Epidermal melanocyte (primary cell): ENCODE measurements around the gene CLASP1.
"Not testable (repeated sequence)": the region's sequence is repeated elsewhere in the genome, so short reads cannot be mapped to it uniquely, and the experiment has no call there.

Experiments used
- DNase-seq: peaks from one replicate; pipeline ENCODE4 v3.0.0; 2011; ENCODE audit warnings: low spot score; ENCODE audit not compliant: insufficient read length

The CLASP1 gene

DNA sequence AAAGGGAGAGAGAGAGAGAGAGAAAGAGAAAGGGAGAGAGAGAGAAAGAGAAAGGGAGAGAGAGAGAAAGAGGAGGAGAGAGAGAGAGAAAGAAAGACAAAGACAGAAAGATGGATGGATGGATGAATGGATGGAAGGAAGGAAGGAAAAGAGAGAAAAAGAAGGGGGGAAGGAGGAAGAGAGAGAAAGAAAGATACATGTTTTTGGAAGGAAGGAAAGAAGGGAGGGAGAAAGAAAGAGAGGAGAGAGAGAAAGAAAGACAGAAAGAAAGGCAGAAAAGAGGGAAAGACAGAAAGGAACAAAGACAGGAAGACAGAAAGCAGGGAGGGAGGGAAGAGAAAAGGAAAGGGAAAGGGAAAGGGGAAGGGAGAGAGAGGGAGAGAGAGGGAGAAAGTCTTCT lies 67.0 kb downstream of the CLASP1 start:
- no peak for DNase-seq

- peak; percentile 41 for DNase-seq
These were observed 70.0 kb downstream of the CLASP1 start for GRCh38 chr2:121579309-121579708.

DNA sequence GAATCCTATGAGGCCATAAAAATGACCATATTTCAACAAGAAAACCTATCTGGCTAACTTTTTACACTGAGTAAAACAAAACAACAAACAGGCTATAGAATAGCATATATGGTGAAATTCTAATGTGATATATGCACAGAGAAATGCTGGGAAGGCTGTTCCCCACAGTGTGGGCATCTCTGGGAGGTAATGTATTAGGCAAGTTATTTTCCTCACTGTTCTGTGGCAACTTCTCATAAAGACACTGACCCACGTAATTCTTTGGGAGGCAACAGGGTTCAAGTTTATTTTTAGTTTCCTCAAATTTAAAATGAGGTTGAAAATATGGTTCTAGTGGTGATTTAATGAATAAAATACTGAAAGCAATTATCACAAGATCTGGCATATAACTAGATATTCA lies 71.9 kb downstream of the CLASP1 start:
- DNase-seq, result no peak

GRCh38 chr2:121576263-121576662 lies 73.0 kb downstream of the CLASP1 start:
- DNase-seq, result no peak

DNA sequence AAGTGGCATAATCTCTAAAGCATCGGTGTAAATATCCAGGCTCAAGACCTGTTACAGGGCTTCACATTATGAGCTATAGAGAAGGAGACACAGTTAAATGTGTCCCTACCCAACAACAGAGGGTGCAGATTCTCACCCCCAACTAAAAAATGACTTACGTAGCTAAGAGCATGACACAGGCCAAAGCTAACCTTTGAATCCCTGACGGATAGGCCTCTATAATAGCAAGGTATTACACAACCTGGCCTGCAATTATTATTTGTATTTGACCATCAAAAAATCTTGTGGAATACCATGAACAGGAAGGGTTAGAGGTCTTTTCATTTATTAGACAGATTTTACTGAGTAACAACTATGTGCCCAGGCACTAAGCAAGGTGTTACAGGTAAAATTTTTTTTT lies 73.5 kb downstream of the CLASP1 start:
- no peak for DNase-seq

GRCh38 chr2:121570667-121571055 lies 78.6 kb downstream of the CLASP1 start:
- DNase-seq, result no peak

- DNase-seq, result no peak
These were observed 79.1 kb downstream of the CLASP1 start for GRCh38 chr2:121570036-121570666.

GRCh38 chr2:121567957-121568409 lies 81.3 kb downstream of the CLASP1 start:
- peak; percentile 45 for DNase-seq

DNA sequence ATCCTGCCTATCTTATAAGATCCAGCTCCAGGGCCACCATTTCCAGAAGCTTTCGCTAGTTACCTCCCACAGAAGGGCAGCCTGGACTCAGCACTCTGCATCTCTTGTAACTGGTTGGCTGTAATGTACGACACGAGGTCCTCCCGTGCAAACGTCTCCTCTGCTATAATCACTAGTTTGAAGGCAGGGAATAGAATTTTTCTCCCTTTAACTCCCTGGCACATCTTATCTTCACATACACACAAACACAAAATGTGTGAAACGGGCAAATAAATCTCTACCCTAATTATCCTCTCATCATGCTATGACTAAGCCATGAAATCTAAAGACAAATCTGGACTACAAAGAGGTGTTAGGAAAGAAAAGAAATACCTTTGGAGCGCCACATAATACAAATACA lies 81.8 kb downstream of the CLASP1 start:
- no peak for DNase-seq

- DNase-seq, result no peak
These were observed 83.6 kb downstream of the CLASP1 start for GRCh38 chr2:121565389-121566250.

DNA sequence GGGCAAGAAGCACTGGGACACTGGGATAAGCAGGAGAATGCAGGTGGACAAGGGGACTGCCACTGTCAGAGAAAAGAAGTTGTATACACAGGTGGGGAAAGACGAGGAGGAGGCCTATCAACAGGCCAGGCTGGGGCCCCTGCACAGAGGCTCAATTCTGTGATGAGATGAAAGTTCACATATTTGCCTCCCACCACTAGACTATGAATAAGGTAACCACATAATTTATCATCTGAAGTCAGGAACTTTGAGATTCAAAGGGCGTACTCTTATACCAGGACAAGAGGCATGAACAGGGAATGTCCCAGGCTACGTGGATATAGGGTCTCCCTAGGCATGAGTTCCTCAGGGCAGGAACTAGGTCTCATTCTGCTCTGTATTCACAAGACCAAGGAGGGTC lies 84.4 kb downstream of the CLASP1 start:
- DNase-seq, result no peak

DNA sequence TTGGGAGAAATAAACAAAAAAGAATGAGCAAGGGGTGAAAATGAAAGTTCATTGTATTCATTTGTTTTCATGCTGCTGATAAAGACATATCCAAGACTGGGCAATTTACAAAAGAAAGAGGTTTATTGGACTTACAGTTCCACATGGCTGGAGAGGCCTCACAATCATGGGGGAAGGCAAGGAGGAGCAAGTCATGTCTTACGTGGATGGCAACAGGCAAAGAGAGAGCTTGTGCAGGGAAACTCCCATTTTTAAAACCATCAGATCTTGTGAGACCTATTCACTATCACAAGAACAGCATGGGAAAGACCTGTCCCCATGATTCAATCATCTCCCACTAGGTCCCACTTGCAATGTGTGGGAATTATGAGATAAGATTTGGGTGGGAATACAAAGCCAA lies 85.5 kb downstream of the CLASP1 start:
- not testable (repeated sequence) for DNase-seq

DNA sequence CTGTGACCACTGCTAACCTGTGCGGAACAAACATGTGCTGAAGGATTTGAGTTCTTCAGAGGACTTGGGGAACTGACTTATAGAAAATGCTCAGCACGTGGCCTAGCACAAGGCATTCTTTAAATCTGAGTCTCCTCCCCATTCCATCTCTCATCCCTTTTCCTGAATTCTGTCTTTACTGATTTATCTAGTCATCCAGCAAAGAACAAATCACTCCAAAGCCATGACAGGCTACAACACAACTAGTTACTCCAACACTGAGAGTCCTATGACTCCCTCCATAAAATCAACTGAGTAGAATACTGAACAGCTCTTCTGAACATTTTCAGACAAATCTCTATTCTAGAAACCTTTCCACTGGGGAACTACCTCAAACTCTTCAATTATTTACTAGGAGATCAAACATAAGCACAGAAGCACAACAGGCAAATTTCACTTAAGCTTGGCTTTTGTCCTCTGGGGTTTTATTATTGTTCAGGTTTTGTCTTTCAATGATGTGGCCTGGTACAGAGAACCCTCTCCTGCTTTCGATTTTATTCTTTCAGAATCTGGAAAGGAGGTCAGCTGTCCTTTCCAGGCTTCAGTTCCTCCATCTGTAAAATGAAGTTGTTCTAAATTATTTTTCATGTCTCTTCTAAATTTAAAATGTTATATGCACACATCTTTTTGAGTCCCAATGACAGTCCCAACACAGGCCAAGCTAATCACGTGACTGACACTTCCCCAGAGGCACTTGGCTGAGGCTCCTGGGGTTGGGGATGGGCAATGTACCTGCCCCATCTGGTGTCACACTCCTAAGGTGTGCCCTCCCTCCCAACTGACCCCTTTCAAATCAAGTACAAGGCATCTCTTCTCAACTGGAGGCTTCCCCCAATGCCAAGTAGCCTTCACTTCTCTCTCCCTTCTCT lies 86.7 kb downstream of the CLASP1 start:
- no peak for DNase-seq

GRCh38 chr2:121561617-121562268 lies 87.5 kb downstream of the CLASP1 start:
- DNase-seq, result no peak

DNA sequence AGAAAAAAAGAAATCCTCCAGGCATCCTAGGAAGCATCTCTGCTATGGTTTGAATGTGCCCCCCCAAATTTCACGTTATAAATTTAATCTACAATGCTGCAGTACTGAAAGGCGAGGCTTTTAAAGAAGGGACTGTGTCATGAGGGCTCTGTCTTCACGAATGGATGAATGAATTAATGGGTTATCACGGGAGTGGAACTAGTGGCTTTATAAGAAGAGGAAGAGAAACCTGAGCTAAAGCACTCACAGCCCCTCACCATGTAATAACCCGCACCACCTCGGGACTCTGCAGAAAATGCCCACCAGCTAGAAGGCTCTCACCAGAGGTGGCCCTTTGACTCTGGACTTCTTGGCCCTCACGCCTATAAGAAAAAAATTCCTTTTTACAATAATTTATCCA lies 90.9 kb downstream of the CLASP1 start:
- no peak for DNase-seq

GRCh38 chr2:121555008-121555407 lies 94.3 kb downstream of the CLASP1 start:
- DNase-seq, result no peak

DNA sequence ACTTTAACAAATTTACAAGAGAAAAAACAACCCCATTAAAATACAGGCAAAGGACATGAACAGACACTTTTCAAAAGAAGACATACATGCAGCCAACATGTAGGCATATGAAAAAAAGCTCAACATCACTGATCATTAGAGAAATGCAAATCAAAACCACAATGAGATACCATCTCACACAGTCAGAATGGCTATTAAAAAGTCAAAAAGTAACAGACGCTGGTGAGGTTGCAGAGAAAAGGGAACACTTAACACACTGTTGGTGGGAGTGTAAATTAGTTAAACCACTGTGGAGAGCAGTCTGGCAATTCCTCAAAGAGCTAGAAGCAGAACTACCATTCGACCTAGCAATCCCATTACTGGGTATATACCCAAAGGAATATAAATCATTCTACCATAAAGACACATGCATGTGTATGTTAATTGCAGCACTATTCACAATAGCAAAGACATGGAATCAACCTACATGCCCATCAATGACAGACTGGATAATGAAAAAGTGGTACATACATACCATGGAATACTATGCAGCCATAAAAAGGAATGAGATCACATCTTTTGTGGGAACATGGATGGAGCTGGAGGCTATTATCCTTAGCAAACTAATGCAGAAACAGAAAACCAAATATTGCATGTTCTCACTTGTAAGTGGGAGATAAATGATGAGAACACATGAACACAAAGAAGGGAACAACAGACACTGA lies 96.6 kb downstream of the CLASP1 start:
- DNase-seq, result not testable (repeated sequence)

- no peak for DNase-seq
These were observed 98.6 kb downstream of the CLASP1 start for GRCh38 chr2:121550669-121551068.

DNA sequence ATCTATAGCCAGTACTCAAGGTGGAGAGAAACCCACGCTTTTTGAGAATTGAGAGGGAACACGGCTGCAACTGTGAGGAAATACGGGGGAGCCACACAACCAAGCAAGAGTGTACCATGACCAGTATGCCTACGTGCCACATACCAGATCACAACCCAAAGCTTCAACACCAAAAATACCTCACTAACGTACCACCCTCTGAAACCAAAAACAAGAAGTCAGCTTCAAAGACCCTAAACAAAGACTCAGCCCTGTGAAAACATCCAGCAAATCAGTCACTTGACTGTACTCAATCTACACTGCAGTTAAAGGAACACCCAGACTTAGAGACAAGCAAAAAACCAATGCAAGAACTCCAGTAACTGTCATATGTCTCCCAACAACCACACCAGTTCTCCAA lies 101.6 kb downstream of the CLASP1 start:
- no peak for DNase-seq

- no peak for DNase-seq
These were observed 103.3 kb downstream of the CLASP1 start for GRCh38 chr2:121545913-121546312.

GRCh38 chr2:121545257-121545656 lies 104.0 kb downstream of the CLASP1 start:
- no peak for DNase-seq
